ENCODE measurements around the gene RAB26.

The RAB26 gene

DNA sequence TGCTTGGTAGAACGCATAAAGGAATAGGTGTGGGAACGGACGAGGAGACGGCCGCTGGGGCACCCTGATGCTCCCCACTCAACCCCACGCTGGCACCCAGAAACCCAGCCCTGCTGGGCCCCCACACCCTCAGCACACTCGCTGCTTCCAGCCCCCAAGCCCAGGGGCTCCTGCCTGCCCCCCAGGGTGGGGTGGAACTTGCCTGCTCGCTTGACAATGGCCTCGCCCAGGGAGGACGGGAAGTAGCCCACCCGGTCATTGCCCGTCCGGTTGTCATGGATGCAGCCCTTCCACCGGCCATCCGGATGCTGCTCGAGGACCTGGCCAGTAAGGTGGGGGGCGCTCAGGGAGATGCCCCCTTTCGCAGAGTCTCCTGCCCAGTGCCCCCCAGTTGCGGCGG, 38.1 kb downstream of the RAB26 start:
- DNase-seq: no peak
- intact Hi-C loops (cut with DNase I): no loop called here

DNA sequence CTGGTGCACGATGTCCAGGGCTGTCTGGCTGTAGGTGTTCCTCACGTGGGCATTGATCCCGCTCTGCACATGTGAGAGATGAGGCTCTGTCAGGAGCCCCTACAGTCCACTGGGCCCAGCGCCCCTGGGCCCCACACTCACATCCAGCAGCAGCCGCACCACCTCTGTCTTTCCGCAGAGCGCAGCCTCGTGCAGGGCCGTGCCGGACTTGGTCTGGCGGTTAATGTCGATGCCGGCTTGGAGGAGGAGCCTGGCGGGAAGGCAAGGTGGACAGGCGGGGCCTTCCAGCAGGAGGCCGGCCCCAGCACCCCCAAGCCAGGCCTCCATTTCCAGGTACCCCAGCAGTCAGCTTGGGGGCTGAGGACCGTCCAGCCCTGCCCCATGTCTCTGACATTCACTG, 38.8 kb downstream of the RAB26 start:
- no peak for DNase-seq
- intact Hi-C loops (cut with DNase I): no loop called here

DNA sequence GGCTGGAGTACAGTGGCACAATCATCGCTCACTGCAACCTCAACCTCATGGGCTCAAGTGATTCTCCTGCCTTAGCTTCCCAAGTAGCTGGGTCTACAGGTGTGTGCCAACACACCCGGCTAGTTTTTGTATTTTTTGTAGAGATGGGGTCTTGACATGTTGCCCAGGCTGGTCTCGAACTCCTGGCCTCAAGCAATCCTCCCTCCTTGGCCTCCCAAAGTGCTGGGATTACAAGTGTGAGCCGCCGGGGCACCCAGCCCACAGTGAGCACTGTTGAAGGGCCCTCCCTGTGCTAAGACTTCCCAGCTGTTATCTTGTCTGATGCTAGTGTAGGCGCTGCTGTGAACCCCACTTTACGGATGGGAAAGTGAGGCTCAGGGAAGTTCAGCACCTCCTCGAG, 40.0 kb downstream of the RAB26 start:
- no peak for DNase-seq
- intact Hi-C loops (cut with DNase I): no loop called here

DNA sequence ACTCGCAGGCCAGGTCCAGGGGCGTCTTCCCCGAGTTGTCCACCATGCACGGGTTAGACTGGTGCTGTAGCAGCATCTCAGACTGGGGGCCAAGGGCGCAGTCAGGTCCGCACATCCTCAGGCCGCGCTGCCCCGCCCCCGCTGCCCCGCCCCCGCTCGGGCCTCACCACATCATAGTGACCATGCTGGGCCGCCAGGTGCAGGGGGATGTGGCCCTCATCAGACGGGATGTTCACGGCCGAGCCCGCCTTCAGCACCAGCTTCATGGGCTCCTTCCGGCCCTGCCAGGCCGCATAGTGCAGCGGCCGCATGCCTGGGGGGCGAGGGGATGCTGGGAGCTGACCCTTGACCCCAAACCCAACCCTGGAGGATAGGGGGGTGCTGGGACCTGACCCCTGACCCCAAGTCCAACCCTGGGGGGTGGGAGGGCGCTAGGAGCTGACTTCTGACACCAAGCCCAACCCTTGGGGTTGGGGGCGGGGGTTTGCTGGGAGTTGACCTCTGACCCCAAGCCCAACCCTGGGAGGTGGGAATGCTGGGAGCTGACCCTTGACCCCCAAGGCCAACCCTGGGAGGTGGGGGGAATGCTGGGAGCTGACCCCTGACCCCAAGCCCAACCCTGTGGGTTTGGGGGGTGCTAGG, 40.9 kb downstream of the RAB26 start:
- no peak for DNase-seq
- intact Hi-C loops (cut with DNase I): no loop called here

DNA sequence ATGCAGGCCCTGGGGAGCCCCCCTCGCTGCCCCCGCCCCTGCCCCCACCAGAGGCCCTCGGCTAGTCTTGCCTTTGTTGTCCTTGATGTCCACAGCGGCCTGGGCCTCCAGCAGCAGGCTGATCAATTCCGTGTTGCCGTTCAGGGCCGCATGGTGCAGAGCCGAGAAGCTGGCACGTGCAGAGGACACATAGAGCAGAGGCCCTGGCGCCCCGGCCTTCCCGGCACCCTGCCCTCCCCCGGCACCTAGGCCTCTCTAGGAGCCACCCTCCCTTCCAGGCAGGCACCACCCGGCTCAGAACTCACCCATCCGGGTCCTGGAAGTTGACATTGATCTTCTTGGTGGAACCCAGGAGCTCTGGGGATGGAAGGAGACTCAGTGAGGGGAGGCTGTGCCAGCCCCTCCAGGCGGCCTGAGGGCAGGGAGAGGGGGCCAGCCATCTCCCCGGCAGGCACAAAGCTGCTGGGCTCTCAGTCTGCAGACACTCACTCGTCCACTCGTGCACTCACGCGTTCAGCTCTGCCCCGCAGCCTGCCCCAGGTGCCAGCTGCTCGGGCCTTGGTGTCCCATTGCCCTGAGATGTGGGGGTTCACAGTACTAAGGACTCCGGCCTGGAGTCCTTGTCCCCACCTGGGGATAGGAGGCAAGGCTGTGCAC, 41.7 kb downstream of the RAB26 start:
- no peak for DNase-seq
- intact Hi-C loops (cut with DNase I): no loop called here

DNA sequence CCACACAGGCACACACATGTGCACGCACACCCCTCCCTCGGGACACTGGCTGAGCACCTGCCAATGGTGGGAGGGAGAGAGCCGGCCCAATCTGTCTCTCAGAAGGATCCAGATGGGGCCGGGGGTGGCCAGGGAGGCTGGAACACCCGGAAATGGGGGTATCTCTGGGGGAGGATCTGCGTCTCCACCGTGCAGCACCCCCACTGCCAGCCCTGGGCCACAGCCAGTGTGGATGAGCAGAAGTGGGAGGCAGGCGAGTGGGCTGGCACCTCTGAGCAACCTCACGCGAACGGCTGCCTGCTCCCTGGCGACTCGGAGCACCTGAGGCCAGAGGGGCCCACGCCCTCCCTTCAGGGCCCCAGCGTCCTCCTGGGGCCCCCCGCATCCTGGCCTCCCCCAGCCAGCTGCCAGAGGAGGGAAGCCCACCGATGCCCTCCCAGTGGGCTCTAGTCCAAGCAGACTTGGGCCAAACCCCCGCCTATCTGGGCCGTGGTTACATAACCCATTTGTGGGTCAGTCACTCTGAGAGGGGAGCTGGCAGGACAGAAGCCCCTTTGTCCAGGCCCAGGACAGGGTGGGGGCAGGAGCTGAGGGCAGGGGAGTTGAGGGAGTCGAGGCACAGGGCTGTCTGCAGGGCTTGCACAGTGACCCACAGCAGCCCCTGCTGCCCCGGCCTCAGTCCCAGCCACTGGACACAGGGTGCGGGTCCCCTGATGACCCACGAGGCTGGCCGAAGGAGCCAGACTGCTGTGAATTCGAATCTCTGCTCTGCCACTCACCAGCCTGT, 42.4 kb downstream of the RAB26 start:
- intact Hi-C loops (cut with DNase I): no loop called here
- peak in 32 of 42 donors; percentile 16 to 82 (median 56) for DNase-seq

DNA sequence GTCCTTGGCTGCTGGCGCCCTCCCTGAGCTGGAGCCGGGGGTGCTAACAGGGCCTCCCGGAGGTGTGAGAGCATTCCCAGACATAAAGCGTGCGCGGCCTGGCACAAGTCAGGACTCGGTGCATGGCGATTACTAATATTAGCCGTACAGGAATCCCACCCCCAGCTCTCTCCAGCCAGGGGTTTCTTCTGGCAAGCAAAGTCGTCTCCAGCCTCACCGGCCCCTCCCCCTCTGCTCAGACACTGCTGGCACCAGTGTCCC, 43.0 kb downstream of the RAB26 start:
- DNase-seq: peak in 3 of 42 donors; percentile 40 to 60 (median 55)

DNA sequence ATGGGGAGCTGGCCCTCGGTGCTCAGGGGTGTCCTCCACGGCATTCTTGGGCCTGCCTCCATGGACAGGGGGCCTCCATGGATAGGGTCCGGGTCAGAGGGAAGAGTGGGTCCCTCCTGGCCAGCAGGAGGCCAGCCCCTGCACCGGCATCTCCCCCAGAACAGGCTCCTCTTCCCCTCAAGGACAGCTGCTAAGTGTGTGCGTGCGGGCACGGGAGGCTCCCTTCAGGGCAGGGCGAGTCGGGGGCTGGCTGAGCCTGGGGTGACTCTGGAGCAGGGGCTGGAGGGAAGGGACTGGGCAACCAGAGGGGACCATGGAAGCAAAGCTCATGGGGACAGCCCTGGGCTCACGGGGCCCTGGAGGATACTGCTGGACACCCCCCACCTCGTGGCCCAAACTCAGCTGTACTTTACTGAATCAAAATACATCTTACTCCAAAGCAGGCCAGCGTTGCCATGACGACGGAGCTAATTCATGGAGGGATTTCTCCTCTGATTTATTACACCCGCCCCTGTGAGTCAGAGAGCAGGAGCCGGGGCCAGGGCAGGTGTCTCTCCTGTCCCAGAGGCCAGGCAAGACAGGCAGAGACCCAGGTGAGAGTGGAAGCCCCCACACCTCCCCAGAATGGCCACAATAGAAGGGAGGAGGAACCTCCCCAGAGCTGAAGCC, 45.9 kb downstream of the RAB26 start:
- intact Hi-C loops (cut with DNase I): no loop called here
- DNase-seq: peak in 29 of 42 donors; percentile 33 to 84 (median 62)

More for the DNA sequence above, 43.0 kb downstream of the RAB26 start:
- intact Hi-C loops (cut with DNase I): no loop called here

DNA sequence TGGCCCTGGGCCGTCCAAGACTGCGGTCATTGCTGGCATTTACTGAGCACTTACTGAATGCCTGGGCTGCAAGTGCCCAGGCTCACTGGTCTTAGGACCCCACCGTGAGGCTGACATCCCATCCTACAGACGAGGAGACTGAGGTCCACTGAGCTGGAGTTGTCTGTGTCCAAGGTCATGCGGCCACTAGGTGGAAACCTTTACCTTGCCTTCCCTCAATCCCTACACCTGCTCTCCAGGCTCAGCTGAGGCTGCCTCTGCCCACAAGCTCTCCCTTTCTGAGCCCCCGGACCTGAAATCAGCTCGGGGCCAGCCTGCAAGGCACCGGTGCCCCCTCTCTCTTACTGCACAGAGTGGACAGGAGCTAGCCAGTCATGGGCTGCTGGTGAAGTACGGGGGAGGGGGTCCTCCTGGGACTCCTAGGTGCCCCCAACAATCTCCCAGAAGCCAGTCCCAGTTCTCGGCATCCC, 46.5 kb downstream of the RAB26 start:
- peak in 3 of 42 donors; percentile 40 to 67 (median 66) for DNase-seq
- intact Hi-C loops (cut with DNase I): no loop called here

DNA sequence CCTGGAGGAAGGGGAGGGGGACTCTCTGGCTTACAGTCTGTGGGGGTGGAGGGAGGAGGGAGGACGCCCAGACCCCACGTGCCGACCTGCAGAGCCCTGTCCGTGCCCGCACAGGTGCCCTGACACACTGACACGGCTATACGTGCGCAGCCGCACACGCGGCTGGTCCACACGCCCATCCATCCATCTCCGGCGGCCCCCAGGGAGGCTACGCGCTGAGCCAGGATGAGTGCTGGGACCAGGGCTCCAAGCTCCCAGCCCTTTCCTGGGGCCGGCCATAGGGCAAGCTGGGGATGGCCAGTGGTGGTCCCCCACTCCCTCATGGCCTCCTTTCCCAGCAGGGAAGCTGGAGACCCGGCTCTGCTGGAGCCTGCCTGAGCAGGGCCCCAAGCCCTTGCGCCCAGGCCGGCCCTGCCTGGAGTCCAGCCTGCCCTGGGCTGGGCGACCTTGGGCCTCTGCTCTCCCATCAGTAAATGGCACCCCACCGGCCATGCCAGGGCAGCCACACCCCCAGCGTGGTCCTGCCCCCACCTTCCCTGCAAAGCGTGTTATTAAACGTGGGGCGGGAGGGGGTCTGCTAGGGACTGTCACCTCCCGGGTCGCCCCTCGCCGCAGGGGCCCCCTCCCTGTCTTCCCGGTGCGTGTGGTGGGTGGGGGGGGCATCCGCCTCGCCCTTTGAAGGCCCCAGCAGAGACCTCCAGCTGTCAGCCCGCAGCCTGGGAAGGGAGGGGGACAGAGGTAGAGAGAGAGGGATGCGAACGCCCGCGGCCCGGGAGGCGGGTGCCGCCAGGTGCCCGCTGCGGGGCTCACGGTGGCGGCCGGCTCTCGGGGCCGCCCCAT, 47.1 kb downstream of the RAB26 start:
- intact Hi-C loops (cut with DNase I): no loop called here
- no peak for DNase-seq

DNA sequence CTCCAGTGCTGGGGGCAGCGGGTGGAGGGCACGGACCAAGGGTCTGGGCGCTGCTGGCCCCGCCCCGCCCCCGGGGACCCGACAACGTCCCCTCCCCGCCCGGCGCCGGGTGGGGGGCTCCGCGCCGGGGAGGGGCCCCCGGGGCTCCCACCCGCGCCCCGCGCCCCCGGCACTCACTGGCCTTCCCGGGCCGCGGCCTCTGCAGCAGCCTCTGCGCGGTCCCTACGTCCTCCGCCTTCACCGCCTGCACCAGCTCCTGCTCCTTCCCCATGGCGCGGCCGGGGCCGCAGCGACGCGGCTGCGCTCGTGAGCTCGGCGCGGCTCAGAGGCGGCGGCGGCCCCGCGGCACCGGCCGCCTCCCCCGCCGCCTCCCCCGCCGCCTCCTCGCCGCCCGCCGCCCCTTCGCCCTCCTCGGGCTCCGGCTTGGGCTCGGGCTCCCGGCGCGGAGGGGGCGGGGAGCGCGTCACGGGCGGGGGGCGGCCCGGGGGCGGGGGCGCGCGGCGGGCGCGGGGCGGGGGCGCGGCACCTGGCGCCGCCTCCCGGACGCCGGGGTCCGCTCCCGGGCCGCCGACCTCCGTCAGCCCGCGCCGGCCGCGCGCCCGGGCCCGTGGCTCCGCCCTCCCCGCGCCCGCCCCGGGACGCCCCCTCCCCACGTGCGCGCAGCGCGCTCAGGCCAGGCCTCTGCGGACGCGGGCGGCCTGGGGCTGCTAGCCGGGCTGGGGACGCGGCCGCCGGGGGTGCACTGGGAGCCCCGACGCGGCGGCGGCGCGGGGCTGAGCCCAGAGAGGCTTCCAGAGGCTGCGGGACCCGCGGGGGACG, 47.9 kb downstream of the RAB26 start, which contains the start of gene CASKIN1:
TSS of gene CASKIN1 (minus strand) at position 444 of the 819 bp plus-strand sequence. CDS start at position 271, 173 bp downstream.
- intact Hi-C loops (cut with DNase I): no loop called here
- peak in 1 of 42 donors; percentile 41 for DNase-seq

DNA sequence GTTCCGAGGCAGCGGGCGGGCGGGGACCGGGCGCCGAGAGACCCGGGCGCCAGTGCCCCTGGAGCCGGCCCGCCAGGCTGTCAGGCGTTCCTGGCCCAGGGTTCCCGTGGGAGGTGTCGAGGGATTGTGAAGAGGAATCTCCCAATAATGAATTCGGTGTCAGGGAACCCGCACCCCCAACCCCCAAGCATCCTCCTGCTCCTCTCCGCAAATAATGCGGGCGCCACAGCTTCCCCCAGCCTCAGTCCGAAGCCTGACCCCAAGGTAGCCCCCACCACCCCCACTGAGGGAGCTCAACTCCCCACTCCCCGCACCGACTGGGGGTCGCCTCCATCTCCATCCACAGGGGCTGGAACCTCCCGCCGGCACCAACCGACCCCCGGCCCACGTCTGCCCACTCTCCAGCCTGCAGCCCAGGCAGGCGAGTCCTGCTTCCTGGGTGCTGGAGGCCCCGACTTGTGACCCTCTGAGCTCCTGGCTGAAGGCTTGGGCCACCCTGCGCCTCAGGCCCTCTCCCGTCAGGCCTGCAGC, 48.6 kb downstream of the RAB26 start:
- intact Hi-C loops (cut with DNase I): no loop called here
- DNase-seq: no peak

DNA sequence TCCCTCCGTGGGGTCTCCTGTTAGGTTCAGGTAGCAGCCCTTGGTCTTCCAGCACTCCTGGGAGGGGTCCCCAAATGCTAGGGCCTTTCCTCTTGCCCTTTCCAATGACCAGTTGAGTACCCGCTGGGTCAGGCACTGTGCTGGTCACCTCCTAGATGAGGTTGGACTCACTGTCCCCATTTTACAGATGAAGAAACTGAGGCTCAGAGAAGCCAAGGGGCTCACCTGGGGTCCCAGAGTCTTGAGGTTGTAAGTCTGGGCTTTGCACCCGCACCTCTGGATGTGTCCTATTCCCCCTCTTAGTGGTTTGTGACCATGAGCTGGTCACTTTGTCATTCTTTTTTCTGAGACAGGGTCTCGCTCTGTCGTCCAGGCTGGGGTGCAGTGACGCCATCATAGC, 49.3 kb downstream of the RAB26 start:
- intact Hi-C loops (cut with DNase I): no loop called here
- no peak for DNase-seq

DNA sequence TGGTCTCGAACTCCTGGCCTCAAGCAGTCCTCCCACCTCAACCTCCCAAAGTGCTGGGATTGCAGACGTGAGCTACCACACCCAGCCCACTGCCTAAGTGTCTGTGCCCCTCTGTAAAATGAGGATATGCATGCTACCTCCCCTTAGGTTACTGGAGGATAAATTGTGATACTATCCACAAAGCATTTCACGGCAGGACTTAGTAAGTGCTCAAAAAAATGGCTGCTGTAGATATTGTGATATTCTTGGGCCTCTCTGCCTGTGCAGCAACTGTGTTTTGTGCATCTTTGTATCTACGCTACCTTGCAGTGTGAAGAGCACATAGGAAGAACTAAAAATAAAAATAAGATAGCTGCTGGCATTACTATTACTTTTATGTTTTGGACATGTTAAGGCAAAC, 49.9 kb downstream of the RAB26 start:
- intact Hi-C loops (cut with DNase I): no loop called here

DNA sequence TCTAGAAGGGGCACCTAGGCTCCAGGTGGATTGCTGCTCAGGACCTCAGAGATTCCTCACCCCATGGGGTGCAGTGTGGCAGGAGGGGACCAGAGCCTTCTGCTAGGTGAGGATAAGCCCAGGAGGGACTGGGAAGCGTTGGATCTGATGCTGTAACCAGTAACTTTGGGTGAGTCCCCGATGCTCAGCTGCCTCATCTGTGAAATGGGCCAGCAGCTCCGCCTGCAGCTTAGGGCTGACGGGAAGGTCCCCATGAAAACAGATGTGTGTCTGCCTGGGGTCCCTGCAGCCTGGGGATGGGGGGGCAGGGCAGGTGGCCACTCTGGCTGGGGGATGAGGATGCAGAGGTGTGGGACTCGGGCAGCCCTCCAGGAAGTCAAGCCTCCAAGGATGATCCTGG, 50.7 kb downstream of the RAB26 start:
- intact Hi-C loops (cut with DNase I): no loop called here
- no peak for DNase-seq

More for the DNA sequence above, 49.9 kb downstream of the RAB26 start:
- DNase-seq: no peak

DNA sequence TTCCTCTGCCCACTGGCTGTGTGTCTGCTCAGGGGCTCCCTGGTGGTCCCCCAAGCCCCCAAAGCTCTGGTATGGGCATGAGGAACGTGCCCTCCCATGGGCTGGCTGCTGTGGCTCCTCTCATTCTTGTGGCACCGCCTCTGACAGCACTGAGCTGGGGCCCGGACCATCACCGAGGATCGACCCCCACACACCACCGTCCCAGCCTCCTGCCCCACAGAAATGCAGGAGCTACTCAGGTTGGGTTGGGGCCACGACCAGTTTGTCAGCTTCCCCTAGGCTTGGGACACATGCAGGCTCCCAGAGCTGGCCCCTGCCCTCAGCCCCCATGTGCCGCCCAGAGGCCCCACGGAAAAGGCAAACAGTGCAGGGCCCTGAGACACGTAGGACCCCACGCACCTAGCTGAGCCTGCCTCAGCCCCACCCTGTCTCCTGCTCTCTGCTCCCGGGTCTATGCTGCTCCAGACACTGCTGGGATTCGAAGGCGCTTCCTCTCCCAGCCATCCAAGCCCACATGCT, 51.3 kb downstream of the RAB26 start:
- intact Hi-C loops (cut with DNase I): no loop called here
- DNase-seq: no peak

DNA sequence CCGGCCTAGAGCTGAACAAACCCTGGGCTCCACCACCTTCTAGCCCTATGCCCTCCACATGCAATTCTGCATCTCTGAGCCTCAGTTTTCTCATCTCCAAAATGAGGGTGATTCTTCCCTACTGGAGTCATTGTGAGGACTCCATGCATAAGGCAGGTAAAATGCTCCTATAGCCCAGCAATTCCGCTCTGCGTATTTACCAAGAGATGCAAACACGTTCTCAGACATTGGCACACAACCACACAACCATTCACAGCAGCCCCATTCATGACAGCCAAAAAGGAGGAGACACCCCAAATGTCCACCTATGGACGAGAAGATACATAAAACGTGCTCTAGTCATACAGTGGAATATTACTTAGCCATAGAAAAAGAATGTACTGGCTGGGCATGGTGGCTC, 51.9 kb downstream of the RAB26 start:
- intact Hi-C loops (cut with DNase I): no loop called here
- DNase-seq: no peak

All from head of caudate nucleus (tissue), 42 donors.